Brain microvascular endothelial cell (primary cell): ENCODE measurements around the gene MYOM1.
"Not testable (repeated sequence)": the region's sequence is repeated elsewhere in the genome, so short reads cannot be mapped to it uniquely, and the experiment has no call there.

Experiments used
- DNase-seq: peaks from one replicate; pipeline ENCODE4 v3.0.0-alpha.2; 2020
- H3K27ac ChIP-seq: fragments of 250-450 bp; sonication (Bioruptor Pico); 2 replicates; pipeline ENCODE4 v1.5.1; 2020; ENCODE audit warnings: mild to moderate bottlenecking, moderate library complexity
- H3K27me3 ChIP-seq: fragments of 250-450 bp; sonication (Bioruptor Pico); replicated peaks from 2 replicates; pipeline ENCODE4 v1.5.1; 2020; ENCODE audit warnings: mild to moderate bottlenecking
- H3K36me3 ChIP-seq: fragments of 250-450 bp; sonication (Bioruptor Pico); replicated peaks from 2 replicates; pipeline ENCODE4 v1.5.1; 2020; ENCODE audit warnings: mild to moderate bottlenecking
- H3K4me3 ChIP-seq: 2 replicates; pipeline ENCODE4 v1.5.1; 2011; ENCODE audit warnings: low read depth, mild to moderate bottlenecking, control low read depth, low read length, moderate library complexity
- in situ Hi-C: cut with HindIII; loops from 2 replicates; pipeline ENCODE4 v1.10.0; 2017; ENCODE audit warnings: low sequenced_read_pairs, low pct_ligation_motif_present
- TF ChIP-seq, protein P1 (sequence below): IDR thresholded peaks from 2 replicates; pipeline ENCODE4 v1.5.1; 2011; ENCODE audit warnings: low read depth, mild to moderate bottlenecking, moderate library complexity, low read length, control low read depth, inconsistent platforms; ENCODE audit errors: missing control alignments

Gene MYOM1

DNA sequence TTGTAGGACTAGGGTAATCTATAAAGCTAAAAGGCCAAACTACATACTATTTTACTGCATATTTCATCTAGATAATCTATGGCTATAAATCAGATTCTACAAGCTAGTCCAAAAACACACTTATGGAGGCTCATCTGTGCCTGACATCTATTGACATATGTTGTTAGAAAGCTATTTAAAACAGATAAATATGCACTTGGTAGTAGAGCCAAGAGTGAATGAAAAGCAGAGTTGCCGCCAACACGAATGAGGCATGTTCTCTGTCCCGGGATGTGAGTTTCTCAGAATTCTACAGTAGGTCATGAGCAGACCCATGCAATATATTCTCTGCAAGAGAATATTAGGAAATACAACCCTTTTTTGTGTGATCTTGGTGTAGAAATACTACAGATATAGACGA is 140.1 kb downstream of the MYOM1 start:
- in situ Hi-C loops = no loop called here
- no peaks in the 10 kb centered on the region for H3K27me3 ChIP-seq
- no peak overlapping the region for H3K4me3 ChIP-seq
- H3K27ac ChIP-seq = no peak overlapping the region
- DNase-seq = no peak
- TF ChIP-seq, protein P1, sequence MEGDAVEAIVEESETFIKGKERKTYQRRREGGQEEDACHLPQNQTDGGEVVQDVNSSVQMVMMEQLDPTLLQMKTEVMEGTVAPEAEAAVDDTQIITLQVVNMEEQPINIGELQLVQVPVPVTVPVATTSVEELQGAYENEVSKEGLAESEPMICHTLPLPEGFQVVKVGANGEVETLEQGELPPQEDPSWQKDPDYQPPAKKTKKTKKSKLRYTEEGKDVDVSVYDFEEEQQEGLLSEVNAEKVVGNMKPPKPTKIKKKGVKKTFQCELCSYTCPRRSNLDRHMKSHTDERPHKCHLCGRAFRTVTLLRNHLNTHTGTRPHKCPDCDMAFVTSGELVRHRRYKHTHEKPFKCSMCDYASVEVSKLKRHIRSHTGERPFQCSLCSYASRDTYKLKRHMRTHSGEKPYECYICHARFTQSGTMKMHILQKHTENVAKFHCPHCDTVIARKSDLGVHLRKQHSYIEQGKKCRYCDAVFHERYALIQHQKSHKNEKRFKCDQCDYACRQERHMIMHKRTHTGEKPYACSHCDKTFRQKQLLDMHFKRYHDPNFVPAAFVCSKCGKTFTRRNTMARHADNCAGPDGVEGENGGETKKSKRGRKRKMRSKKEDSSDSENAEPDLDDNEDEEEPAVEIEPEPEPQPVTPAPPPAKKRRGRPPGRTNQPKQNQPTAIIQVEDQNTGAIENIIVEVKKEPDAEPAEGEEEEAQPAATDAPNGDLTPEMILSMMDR = no peak
- H3K36me3 ChIP-seq = no peaks in the 10 kb centered on the region

DNA sequence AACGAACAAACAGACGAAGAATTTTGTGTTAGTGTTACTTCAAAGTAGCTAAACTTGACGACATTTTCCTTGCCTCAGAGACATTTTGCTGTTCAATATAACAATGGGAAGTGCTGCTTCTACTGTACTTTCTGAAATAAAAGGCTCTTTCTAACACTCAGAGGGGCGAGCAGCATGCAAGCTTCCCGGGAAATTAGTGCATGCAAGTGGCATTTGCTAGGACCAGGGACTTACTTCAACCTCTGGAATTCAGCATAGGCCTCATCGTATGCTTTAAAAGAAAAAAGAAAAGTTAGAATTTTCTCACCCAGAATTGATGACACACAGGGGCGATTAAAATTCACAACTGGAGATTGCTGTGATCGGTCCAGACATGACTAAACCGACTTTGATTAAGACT is 144.3 kb downstream of the MYOM1 start:
- Histone ChIP-seq H3K4me3 (no peak overlapping the region), H3K27ac (no peak overlapping the region), H3K36me3 (no peaks in the 10 kb centered on the region), H3K27me3 (no peaks in the 10 kb centered on the region)
- no peak for DNase-seq
- in situ Hi-C loops = no loop called here
- TF ChIP-seq, protein P1 = no peak

DNA sequence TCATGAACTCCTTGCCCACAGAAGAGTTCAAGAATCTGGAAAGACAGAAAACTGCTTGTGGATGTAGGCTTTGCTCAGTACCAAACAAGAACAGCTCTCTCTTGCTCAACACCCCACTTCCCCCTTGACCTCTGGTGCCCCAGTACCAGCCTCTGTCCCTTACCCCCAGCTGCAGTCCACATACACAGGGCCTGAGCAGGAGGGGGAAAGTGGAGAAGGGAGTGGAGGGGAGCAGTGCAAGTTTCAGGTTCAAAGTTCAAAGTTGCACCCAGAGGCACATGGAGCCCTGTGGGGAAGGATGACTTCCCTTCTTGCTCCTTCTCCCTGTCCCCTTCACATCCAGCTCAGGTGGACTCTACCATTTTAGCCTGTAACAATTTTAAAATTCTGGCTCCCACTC is 145.7 kb downstream of the MYOM1 start:
- no peaks in the 10 kb centered on the region for H3K36me3 ChIP-seq
- no peaks in the 10 kb centered on the region for H3K27me3 ChIP-seq
- H3K27ac ChIP-seq = no peak overlapping the region
- TF ChIP-seq, protein P1 = no peak
- no peak overlapping the region for H3K4me3 ChIP-seq
- in situ Hi-C loops = no loop called here
- no peak for DNase-seq

DNA sequence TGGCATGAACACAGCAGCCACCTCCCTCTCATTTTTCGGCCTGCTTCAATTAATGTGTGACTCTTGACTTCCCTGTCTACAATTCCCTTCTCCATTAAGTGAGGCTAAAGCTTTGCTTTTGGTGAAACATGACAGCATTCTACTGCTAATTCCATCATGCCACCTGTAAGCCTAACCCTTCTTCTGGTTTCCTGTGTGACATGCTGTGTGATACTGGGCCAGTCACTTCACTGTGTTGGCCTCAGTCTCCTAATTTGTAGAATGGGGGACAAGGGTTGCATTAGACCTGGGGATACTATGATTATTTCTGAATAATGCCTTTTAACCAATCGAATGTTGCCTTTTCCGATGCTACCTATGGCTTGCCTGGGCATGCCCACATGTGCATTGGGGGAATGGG is 146.4 kb downstream of the MYOM1 start:
- H3K36me3 ChIP-seq, H3K27me3 ChIP-seq, DNase-seq, H3K4me3 ChIP-seq, H3K27ac ChIP-seq, in situ Hi-C loops: not testable (repeated sequence)

DNA sequence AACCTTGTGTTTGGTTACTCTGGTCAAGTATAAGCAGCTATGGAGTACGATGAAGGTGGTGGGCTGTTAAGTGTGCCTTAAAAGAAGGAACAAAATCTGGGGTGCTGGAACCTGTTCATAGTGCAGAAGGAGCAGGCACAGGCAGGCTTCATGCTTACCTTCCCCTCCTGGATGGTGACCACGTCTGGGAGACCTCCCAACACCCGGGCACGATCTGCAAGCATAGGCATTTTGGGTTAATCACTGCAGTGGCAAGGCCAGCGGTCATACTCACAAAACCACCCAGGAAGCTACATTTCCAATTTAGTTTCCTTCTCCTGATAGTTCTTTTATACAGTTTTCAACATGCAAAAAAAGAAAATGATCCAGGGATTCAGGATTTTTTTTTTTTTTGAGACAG is 148.1 kb downstream of the MYOM1 start:
- in situ Hi-C loops = no loop called here
- H3K27ac ChIP-seq = no peak overlapping the region

DNA sequence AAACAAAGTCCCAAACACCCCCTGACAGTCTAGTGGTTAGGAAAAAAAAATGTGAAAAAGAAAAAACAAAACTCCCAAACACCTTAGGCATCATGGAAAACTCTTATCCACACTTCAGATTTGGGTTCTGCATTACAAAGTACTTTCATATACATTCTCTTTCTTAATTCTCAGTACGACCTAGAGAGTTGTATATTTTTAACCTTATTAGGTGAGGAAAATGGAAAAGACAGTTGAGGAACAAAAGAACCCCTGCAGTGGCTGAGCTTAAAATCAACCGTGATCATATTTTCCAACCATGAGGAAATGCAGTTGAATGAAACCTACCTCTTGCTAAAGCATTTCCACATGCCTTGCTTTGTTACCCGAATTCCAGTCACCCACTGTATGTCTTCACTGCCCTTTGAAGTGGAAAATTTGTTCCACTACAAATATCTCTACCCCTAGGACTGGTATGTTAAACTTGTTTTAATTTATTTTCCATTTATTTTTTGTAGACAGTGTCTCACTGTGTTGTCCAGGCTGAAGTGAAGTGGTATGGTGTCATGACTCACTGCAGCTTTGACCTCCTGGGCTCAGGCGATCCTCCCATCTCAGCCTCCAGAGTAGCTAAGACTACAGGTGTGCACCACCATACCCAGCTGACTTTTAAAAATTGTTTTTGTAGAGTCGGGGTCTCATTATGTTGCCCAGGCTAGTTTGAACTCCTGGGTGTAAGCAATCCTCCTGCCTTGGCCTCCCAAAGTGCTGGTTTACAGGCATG is 149.9 kb downstream of the MYOM1 start:
- no peak overlapping the region for H3K27ac ChIP-seq
- no peak for DNase-seq
- H3K36me3 ChIP-seq = no peaks in the 10 kb centered on the region
- no peak overlapping the region for H3K4me3 ChIP-seq
- in situ Hi-C loops = no loop called here
- H3K27me3 ChIP-seq = no peaks in the 10 kb centered on the region
- TF ChIP-seq, protein P1 = no peak

More for the DNA sequence above, 148.1 kb downstream of the MYOM1 start:
- TF ChIP-seq, protein P1 = no peak
- no peaks in the 10 kb centered on the region for H3K36me3 ChIP-seq
- H3K27me3 ChIP-seq = no peaks in the 10 kb centered on the region
- no peak for DNase-seq
- no peak overlapping the region for H3K4me3 ChIP-seq
